Stimulated activated CD4-positive, alpha-beta T cell treated with anti-CD3 and anti-CD28 coated beads, Interleukin-4, amount 100 ng/mL, for 48 hours (primary cell): ENCODE data around the gene VEGFB.

Experiments used
- DNase-seq, 2 donors: peaks; one replicate each; pipeline ENCODE4 v3.0.0-alpha.2; 2020; ENCODE audit warnings: low read depth in 2 of 2

VEGFB gene

DNA sequence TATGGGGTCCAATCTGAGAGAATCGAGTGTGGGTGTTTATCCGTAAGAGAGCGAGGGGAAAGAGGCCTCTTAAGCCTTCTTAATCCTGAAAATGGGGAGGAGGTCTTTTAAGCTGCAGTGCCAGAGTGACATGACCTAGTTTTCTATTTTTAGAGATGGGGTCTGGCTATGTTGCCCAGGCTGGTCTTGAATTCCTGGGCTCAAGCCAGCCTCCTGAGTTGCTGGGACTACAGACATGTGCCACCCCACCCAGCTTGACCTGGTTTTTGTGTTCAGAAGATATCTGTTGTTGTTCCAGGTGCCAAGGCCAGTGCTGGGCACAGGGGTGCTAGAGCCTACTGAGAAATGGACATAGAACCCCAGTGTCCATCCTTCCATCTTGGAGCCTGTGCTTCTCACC lies 48.7 kb downstream of the VEGFB start:
- no peak for DNase-seq

- peak; percentile 91 to 92 for DNase-seq
These were observed 49.9 kb downstream of the VEGFB start, which contains the start of gene BAD for GRCh38 chr11:64284048-64284961. Gene BAD (minus strand): TSS chr11:64284665. CDS start chr11:64284368, 297 bp downstream.

DNA sequence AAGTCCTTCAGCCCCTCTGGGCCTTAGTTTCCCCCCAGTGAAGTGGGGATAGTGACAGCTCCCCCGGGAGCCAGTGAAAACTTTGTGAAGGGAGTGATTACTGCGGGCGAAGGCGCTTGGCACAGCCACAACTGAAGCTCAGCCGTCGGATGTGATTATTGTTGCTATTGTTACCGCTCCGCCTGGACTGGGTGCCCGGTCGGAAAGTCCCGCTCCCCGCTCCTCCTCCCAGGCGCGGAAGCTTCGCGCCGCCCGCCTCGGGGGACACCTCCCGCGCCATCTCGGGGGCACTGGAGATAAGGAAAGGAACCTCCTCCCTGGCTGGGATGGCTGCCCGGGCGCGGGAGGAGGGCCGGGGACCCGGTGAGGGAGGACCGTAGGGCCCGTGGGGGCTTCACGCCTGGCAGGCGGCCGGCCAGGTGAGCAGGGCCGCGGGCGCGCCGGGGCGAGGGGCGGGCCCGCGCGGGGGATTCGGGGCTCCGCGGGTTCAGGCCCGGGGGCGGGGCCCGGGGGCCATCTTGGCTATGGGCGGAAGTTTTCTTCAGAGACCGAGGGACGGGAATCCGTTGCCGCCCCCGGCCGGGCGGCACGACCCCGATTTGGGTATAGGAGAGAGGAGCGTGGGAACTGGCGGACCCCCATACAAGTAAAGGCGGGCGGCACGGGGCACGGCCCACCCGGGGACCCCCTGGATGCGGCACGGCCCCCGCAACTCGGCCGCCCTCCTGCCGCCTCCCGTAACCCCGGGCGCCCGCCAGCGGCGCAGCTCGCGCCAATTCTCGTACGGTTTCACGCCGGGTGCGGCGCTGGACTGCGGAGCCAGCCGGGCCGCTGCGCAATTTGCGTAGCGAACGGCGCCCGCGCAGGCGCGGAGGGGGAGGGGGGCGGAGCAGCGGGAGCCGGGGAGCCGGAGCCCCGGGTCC lies 50.8 kb downstream of the VEGFB start, which contains the start of gene GPR137:
GPR137 (plus strand) TSS at position 887 of the 923 bp plus-strand sequence. CDS start 677 bp downstream, outside the sequence.
- DNase-seq = peak; percentile 85 to 91

DNA sequence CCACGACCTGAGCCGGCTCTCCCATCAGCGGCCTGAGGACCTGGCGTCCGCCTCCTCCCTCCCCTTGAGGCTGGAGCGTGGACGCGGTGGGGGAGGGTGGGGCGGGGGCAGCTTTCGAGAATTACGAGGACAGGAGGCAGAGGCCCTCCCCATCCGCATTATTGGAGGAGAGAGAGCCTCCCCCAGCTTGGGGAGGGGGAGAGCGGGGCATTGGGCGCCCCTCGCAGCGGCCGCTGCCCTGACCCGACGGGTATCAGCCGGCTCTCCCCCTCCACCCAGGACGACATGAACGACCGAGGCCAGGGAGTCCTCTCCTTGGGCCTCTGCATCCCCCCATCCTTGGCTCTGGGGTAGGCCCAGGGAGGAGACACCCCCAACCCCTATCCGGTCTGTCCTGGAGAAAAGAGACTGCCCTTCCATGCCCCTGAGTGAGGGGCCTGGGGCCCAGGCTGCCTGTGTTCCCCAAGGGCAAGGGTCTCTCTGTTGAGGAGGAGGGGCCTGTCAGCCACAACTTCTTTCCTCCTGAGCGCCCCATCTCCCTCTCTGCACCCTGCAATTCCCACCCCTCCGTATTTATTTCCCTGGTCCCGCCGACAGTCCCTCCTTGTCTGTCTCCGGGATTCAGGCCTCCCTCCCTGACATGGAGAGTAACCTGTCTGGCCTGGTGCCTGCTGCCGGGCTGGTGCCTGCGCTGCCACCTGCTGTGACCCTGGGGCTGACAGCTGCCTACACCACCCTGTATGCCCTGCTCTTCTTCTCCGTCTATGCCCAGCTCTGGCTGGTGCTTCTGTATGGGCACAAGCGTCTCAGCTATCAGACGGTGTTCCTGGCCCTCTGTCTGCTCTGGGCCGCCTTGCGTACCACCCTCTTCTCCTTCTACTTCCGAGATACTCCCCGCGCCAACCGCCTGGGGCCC lies 51.8 kb downstream of the VEGFB start:
- DNase-seq = no peak

DNA sequence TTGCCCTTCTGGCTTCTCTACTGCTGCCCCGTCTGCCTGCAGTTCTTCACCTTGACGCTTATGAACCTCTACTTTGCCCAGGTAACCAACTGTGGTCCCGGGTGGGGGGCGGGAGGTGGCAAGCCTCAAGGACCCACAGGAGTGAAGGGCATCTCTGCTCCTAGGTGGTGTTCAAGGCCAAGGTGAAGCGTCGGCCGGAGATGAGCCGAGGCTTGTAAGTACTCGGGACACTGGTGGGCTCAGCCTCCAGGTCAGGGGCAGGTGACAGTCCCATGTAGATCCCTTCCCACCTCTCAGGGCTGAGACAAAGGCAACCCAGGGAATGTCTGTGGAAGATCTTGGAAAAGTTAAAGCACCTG lies 52.4 kb downstream of the VEGFB start:
- no peak for DNase-seq

DNA sequence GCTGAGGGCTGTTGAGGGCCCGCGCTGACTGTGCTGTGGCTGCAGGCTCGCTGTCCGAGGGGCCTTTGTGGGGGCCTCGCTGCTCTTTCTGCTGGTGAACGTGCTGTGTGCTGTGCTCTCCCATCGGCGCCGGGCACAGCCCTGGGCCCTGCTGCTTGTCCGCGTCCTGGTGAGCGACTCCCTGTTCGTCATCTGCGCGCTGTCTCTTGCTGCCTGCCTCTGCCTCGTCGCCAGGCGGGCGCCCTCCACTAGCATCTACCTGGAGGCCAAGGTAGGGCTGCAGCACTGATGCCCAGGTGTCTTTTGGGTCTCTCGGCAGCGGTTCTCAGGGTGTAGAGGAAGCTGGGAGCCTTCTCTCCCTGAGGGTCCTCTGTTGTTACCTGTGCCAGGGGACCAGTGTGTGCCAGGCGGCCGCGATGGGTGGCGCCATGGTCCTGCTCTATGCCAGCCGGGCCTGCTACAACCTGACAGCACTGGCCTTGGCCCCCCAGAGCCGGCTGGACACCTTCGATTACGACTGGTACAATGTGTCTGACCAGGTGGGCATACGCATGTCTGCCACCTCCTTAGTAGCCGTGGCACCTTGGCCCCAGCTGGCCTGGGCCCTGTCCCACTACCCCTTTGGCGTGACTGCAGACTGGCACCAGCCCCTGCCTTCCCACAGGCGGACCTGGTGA lies 53.4 kb downstream of the VEGFB start:
- DNase-seq = no peak

DNA sequence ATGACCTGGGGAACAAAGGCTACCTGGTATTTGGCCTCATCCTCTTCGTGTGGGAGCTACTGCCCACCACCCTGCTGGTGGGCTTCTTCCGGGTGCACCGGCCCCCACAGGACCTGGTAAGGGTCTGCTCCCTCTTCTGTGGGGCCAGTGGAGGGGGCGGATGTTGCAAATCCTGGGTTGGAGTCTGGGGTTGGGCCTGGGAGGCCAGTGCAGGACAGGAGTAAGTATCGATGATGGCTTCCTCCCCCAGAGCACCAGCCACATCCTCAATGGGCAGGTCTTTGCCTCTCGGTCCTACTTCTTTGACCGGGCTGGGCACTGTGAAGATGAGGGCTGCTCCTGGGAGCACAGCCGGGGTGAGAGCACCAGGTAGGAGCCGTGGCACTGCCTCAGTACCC lies 54.0 kb downstream of the VEGFB start:
- no peak for DNase-seq
